Measurements from ENCODE around the gene FBXL19. TPM values are rescaled to one million over a fixed set of nuclear protein-coding genes. Genes with fewer than 3 reads are reported as not detected.
A peak's percentile ranks its signal among the peaks of the same experiment; 100 is the strongest.

FBXL19 gene
- total and polyA plus RNA-seq, 2 of the 13 experiments (the other 11 are each of a cell fraction or from before 2014, with no cell fraction given), result 6.0 to 13.7 TPM

- TF ChIP-seq ZNF296 (CRISPR knock-in tag; conservative IDR thresholded peaks at IDR 0.05) (no peak), TFDP2 (CRISPR knock-in tag; IDR thresholded peaks at IDR 0.05) (peak; percentile 33; the same call in 1 of the 2 replicates), ZNF362 (CRISPR knock-in tag; IDR thresholded peaks at IDR 0.05; ENCODE audit: borderline replicate concordance) (no peak; the same call in none of the 2 replicates), ZXDC (CRISPR knock-in tag; IDR thresholded peaks at IDR 0.05) (no peak), SNAPC2 (CRISPR knock-in tag; IDR thresholded peaks at IDR 0.05) (no peak), FOXP1 (IDR thresholded peaks at IDR 0.05) (no peak), FOXP1 (CRISPR knock-in tag; IDR thresholded peaks at IDR 0.05) (no peak), TBX3 (IDR thresholded peaks at IDR 0.05; ENCODE audit: borderline replicate concordance) (no peak), FOXJ3 (CRISPR knock-in tag; IDR thresholded peaks at IDR 0.05; ENCODE audit: borderline replicate concordance) (no peak), HNF1B (CRISPR knock-in tag; IDR thresholded peaks at IDR 0.05) (peak; percentile 67; the same call in 1 of the 2 replicates), NR2F2 (IDR thresholded peaks at IDR 0.05; ENCODE audit: borderline replicate concordance, low read depth) (no peak), ZFAT (CRISPR knock-in tag; conservative IDR thresholded peaks at IDR 0.05) (peak; percentile 34; the same call in 1 of the 2 replicates), CSRNP1 (CRISPR knock-in tag; IDR thresholded peaks at IDR 0.05) (no peak), MYC (CRISPR knock-in tag; IDR thresholded peaks at IDR 0.05; ENCODE audit: borderline replicate concordance) (no peak; the same call in 1 of the 2 replicates), TEF (CRISPR knock-in tag; IDR thresholded peaks at IDR 0.05) (no peak), BRCA1 (CRISPR knock-in tag; IDR thresholded peaks at IDR 0.05) (no peak), MED13 (CRISPR knock-in tag; IDR thresholded peaks at IDR 0.05) (no peak)
Measured at GRCh38 chr16:30953511-30954124, 30.2 kb downstream of the FBXL19 start (continued).

All from HepG2 (cell line).